Measurements from ENCODE around the gene RUNX1.

Gene RUNX1

GRCh38 chr21:34782506-34783360 lies 266.4 kb downstream of the RUNX1 start:
- DNase-seq (ENCODE audit: low read depth) = no peak

- DNase-seq (ENCODE audit: low read depth) = no peak
Observed at GRCh38 chr21:34781526-34781925, 267.6 kb downstream of the RUNX1 start.

- no peak for DNase-seq (ENCODE audit: low read depth)
Observed at GRCh38 chr21:34779860-34780259, 269.2 kb downstream of the RUNX1 start.

- no peak for DNase-seq (ENCODE audit: low read depth)
Observed at GRCh38 chr21:34775793-34776192, 273.3 kb downstream of the RUNX1 start.

GRCh38 chr21:34774750-34775149 lies 274.4 kb downstream of the RUNX1 start:
- no peak for DNase-seq (ENCODE audit: low read depth)

- DNase-seq (ENCODE audit: low read depth) = no peak
Observed at GRCh38 chr21:34771512-34772028, 277.5 kb downstream of the RUNX1 start.

GRCh38 chr21:34770576-34770975 lies 278.5 kb downstream of the RUNX1 start:
- DNase-seq (ENCODE audit: low read depth) = no peak

- no peak for DNase-seq (ENCODE audit: low read depth)
Observed at GRCh38 chr21:34768326-34768725, 280.8 kb downstream of the RUNX1 start.

GRCh38 chr21:34766862-34767261 lies 282.2 kb downstream of the RUNX1 start:
- no peak for DNase-seq (ENCODE audit: low read depth)

- no peak for DNase-seq (ENCODE audit: low read depth)
Observed at GRCh38 chr21:34765619-34766018, 283.5 kb downstream of the RUNX1 start.

- no peak for DNase-seq (ENCODE audit: low read depth)
Observed at GRCh38 chr21:34764715-34765284, 284.3 kb downstream of the RUNX1 start.

- no peak for DNase-seq (ENCODE audit: low read depth)
Observed at GRCh38 chr21:34762786-34763185, 286.3 kb downstream of the RUNX1 start.

- DNase-seq (ENCODE audit: low read depth) = no peak
Observed at GRCh38 chr21:34761758-34762330, 287.3 kb downstream of the RUNX1 start.

- DNase-seq (ENCODE audit: low read depth) = no peak
Observed at GRCh38 chr21:34754690-34755647, 294.1 kb downstream of the RUNX1 start.

- DNase-seq (ENCODE audit: low read depth) = no peak
Observed at GRCh38 chr21:34748862-34749261, 300.2 kb downstream of the RUNX1 start.

- peak; percentile 14 for DNase-seq (ENCODE audit: low read depth)
Observed at GRCh38 chr21:34745557-34746255, 303.4 kb downstream of the RUNX1 start.

- no peak for DNase-seq (ENCODE audit: low read depth)
Observed at GRCh38 chr21:34744801-34745200, 304.3 kb downstream of the RUNX1 start.

GRCh38 chr21:34743831-34744230 lies 305.3 kb downstream of the RUNX1 start:
- DNase-seq (ENCODE audit: low read depth) = no peak

GRCh38 chr21:34743285-34743684 lies 305.8 kb downstream of the RUNX1 start:
- no peak for DNase-seq (ENCODE audit: low read depth)

- no peak for DNase-seq (ENCODE audit: low read depth)
Observed at GRCh38 chr21:34740198-34740597, 308.9 kb downstream of the RUNX1 start.

Measured in stimulated activated CD8-positive, alpha-beta memory T cell treated with anti-CD3 and anti-CD28 coated beads, Interleukin-15, amount 100 ng/mL, for 1 hour (primary cell).